Activated CD4-positive, alpha-beta T cell treated with anti-CD3 and anti-CD28 coated beads, Interleukin-2, Interleukin-4, amounts not matched to agents 100 ng/mL and 50 ng/mL, durations not matched to agents 16 hours and 8 hours (primary cell): ENCODE results near the gene RAPH1.
"Not testable (repeated sequence)": the region's sequence is repeated elsewhere in the genome, so short reads cannot be mapped to it uniquely, and the experiment has no call there.

ENCODE experiments used
- DNase-seq: peaks from one replicate; pipeline ENCODE4 v3.0.0-alpha.2; 2020; ENCODE audit warnings: low spot score

Gene RAPH1

DNA sequence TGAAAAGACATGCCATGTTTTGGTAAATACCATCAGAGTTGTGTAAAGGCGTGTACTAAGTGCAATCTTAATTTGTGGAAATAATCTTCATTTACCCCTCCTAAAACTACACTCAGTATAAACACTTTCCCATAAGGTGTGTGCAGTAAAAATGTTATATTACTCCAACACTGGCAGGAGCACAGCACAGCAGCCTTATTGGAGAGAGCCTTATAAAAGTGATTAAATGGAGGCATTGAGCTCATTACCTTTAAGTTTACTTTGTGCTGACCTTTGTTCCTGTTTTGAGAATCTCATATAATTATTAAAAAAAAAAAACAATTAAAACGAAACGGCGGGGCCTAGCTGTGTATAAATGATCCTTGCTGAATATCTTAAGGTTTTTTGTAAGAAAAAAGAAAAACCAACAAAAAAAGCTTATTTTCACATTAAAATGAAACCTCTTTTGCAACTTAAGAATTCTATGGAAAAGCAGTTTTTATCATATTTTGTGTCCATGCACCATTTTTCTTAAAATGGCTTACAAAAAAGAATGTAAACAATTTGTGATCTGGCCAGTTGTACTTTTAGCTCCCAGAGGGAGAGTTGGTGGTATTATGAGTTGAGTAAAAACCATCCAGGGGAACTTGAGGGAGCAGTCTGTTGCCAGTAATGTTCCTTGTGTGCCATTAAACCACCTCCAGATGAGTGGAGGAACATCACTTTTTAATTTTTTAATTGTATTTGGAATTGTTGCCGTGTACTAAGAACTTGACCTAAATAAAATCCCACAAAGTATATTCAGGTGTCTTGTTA lies 103.5 kb downstream of the RAPH1 start:
- no peak for DNase-seq

DNA sequence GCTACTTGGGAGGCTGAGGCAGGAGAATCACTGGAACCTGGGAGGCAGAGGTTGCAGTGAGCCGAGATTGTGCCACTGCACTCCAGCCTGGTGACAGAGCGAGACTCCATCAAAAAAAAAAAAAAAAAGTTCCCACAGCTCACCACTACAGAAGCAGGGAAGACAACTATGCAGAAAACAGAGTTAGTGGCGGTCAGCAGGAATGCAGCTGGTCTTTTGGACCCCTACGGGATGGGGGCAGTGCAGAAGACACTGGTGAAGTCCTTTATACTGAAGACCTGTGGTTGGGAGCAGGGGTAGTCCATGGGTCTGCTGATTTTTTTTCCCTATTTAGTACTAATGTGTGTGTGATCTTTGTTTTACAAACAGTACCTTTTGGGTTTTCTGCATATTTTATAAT lies 105.5 kb downstream of the RAPH1 start:
- DNase-seq: not testable (repeated sequence)

GRCh38 chr2:203427061-203427460 lies 108.0 kb downstream of the RAPH1 start:
- DNase-seq: no peak

DNA sequence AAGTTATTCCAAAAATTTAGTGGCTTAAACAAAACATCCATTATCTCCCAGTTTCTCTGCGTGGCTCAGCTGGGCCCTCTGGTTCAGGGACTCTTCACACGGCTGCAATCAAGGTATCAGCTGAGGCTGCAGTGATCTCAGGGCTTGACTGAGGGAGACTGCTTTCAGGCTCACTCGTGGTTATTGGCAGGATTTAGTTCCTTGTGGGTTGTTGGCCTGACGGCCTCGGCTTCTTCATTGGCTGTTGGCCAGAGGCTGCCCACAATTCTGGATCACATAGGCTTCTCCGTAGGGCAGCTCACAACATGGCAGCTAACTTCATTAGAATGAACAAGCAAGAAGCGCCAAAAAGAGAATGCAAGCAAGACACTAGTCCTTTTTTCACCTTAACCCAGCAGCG lies 116.8 kb downstream of the RAPH1 start:
- DNase-seq: no peak

GRCh38 chr2:203413796-203414195 lies 121.3 kb downstream of the RAPH1 start:
- DNase-seq: no peak

- no peak for DNase-seq
Measured at GRCh38 chr2:203412546-203413331, 122.4 kb downstream of the RAPH1 start.

- no peak for DNase-seq
Measured at GRCh38 chr2:203407496-203407895, 127.6 kb downstream of the RAPH1 start.

- DNase-seq: no peak
Measured at GRCh38 chr2:203404996-203405395, 130.1 kb downstream of the RAPH1 start.

DNA sequence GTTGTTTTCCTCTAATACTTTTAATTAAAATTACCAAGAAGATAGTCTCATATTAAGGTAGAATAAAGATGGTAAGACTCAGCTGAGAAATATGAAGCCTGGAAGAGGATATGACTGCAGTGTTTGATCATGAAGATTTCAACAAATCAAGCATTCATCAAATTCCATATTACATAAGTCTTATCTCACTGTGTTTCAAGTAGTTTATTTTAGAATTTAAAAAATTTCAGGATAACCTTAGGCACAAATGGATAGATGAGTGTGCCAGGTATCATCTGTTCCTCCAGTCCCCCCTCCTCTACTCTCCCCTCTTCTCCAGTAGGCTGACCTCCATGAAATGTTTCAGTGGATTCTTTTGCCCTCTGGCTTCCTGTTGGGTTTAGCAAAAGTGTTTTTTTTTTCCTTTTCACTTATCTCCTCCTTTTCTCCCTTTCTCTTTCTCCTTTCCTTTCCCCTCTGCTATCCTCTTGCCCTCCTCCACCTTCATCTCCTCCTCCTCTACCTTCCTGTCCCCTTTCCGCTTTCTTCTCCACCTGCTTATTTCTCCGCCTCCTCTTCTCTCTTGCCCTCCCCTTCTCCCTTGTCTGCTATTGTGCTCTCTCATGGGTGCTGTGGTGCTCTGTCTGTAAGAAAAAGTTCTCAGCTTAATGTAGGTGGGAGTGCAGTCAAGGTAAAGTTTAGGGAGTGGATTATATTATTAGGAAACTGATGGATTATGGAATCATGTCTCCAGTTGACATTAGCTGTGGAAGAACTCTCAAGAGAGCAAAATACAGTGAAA lies 134.1 kb downstream of the RAPH1 start:
- DNase-seq: no peak

DNA sequence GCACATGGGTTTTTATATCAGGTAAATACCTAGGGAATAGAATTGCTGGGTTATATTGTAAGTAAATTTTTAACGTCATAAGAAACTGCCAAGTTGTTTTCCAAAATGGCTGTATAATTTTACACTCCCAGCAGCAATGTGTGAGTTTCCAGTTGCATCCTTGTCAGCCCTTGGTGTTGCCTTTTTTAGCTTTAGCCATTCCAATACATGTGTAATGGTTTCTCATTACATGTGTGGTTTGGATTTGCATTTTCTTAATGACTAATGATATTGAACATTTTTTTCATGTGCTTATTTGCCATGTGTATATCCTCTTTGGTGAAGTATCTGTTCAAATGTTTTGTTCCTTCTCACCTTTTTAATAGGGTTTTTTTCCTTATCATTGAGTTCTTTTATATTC lies 136.1 kb downstream of the RAPH1 start:
- no peak for DNase-seq

DNA sequence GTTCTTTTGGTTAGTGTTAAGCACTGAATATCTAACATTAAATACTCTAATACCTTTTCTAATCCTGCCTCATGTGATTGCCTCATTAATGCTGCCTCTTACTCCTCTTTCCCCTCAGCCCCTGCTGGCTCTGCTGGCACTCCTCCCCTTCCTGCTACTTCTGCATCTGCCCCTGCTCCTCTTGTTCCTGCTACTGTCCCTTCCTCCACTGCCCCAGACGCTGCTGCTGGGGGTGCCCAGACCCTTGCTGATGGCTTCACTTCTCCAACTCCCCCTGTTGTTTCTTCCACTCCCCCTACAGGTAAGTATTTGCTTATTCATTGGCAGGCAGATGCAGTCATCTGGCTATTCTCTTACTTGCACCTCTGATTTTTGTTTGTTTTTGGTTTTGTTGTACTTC lies 138.4 kb downstream of the RAPH1 start:
- no peak for DNase-seq

DNA sequence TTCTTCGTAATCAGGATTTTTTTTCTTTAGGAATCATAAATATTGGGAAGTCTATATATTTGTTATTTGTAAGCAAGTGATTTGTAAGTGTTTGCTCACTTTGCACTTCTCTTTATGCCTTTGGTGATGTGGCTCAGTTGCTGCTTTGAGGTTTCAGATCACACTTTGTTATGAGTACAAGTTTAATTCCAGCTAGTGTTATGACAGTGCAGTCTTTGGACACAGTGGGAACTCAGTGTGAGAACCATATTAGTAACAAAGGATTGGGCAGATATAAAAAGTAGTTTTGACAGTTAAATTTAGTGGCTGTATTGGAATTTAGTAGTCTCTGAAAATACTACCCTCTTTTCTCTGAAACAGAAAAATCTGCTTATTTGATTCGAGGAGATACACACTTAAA lies 139.2 kb downstream of the RAPH1 start:
- no peak for DNase-seq

DNA sequence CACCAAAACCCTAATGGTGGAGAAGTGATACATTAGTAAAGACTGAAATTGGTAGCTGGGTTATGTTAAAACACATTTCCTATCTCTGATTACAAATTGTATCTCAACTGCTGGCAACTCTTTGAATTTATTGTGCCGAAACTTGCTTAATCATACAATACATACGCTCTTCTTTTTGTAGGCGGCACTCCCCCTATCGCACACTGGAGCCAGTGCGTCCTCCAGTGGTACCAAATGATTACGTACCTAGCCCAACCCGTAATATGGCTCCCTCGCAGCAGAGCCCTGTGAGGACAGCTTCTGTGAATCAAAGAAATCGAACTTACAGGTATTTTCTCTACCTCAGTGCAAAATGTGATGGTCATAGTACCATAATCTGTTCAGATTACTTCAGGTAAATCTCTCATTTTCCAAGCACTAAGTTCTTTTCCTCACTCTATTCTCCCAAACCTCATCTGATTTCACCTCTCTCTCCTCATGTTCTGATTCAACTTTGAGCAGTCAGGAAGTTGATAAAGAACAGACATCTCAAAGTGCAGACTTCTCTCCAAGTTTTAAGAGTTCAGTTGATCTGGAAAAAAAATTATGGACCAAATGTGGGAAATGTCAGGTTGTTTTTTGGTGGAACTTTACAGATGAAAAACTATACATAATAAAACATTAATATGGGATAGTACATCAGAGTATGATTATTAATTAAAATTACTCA lies 140.4 kb downstream of the RAPH1 start:
- no peak for DNase-seq

- DNase-seq: not testable (repeated sequence)
Measured at GRCh38 chr2:203388153-203388552, 146.9 kb downstream of the RAPH1 start.

DNA sequence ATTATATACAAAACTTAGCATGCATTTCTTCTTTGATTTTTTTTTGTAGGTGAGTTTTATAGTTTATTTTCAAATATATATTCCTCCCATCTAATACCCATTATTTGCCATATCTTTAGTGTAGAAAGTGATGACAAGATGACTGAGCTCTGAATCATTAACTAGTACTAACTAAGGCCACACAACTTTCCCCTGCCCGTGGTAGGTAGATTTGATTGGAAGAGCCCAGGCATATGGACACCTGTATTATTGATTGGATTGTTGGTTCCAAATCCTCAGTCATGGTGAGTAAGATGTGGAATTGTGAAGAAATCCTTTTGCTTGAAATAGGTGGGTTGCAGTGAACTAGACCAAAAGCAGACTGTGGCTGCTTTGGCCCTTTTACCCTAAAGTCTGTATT lies 152.1 kb downstream of the RAPH1 start:
- no peak for DNase-seq

DNA sequence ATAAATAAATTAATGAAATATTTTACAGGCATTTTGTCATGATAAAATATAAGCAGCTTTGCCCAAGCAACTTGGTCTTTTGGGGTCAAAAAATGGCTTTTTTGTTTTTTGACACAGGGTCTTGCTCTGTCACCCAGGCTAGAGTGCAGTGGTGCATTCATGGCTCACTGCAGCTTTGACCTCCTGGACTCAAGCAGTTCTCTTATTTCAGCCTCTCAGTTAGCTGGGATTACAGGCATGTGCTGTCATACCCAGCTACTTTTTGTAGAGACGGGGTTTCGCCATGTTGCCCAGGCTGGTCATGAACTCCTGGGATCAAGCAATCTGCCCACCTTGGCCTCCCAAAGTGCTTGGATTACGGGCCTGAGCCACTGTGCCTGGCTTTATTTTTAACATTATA lies 155.9 kb downstream of the RAPH1 start:
- DNase-seq: no peak

DNA sequence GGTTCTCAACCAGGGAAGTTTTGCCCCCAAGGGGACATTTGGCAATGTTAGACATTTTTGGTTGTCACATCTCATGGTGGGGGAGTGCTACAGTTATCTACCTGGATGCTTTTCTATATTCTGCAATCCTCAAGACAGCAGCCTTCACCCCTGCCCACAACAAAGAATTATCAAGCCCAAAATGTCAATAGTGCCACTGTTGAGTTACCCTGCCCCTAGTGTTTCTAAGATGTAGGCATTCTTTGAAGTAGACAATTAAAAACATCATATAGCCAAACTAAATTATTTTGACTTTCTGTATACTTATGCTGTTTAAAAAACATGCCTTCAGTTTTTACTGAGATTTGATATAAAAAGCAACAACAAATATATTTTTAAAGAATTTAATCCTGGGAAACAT lies 158.9 kb downstream of the RAPH1 start:
- no peak for DNase-seq

- not testable (repeated sequence) for DNase-seq
Measured at GRCh38 chr2:203372706-203373105, 162.4 kb downstream of the RAPH1 start.

GRCh38 chr2:203366639-203367466 lies 168.2 kb downstream of the RAPH1 start:
- no peak for DNase-seq

DNA sequence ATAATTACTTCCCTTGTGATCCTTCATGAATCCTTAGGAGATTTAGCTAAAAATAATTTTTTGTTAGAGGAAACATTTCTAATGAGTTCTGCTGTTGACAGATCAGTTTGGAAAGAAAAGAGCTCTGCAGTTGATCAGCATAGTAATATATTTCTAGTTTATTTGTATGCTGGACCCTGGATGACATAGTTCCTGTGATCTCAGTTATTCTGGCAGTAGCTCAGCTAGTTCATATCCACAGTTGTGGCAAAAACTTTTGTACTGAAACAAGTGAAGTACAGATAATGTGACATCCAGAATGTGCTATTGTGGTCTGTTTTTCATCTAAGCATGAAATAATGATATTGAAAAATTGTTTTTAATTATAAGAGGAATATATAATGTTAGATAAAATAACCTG lies 173.2 kb downstream of the RAPH1 start:
- no peak for DNase-seq

DNA sequence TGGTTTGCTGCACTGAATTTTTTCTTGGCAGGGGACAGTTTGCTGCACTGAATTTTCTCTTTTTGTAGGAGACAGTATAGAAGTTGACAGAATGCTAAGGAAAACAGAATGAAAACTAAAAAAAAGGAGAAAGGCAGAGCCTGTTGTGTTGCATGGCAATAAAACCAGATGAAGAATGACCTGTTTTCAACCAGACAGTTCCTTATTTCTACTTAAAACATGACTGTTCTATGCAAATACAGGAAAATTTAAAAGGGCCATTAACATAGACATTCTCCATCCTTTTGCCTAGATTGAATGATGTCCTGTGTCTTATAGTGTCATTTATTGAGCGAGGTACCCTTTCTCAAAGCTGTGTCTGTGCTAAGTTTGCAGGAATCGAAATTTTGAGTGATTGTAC lies 173.6 kb downstream of the RAPH1 start:
- no peak for DNase-seq
